Parathyroid adenoma (tissue), 2 donors: ENCODE results near the gene NR2C2.

ENCODE experiments used
- H2AFZ ChIP-seq: fragments of 300-600 bp; sonication (generic); one replicate; pipeline ENCODE4 v1.7.0; 2017; ENCODE audit warnings: antibody characterized with exemption, mild to moderate bottlenecking
- H3K27ac ChIP-seq: fragments of 300-600 bp; sonication (generic); one replicate; pipeline ENCODE4 v1.7.0; 2017
- H3K27me3 ChIP-seq: fragments of 300-600 bp; sonication (generic); one replicate; pipeline ENCODE4 v1.7.0; 2017; ENCODE audit warnings: low read length; ENCODE audit not compliant: control insufficient read depth, insufficient read depth
- H3K36me3 ChIP-seq: fragments of 300-600 bp; sonication (generic); one replicate; pipeline ENCODE4 v1.7.0; 2017; ENCODE audit warnings: low read length; ENCODE audit not compliant: control insufficient read depth, insufficient read depth
- H3K4me1 ChIP-seq: fragments of 300-600 bp; sonication (generic); one replicate; pipeline ENCODE4 v1.7.0; 2017; ENCODE audit warnings: control low read depth
- H3K4me2 ChIP-seq: fragments of 300-600 bp; sonication (generic); one replicate; pipeline ENCODE4 v1.7.0; 2017; ENCODE audit warnings: low read length
- H3K4me3 ChIP-seq: fragments of 300-600 bp; sonication (generic); one replicate; pipeline ENCODE4 v1.7.0; 2017; ENCODE audit warnings: low read depth, low read length
- H3K79me2 ChIP-seq: fragments of 300-600 bp; sonication (generic); one replicate; pipeline ENCODE4 v1.7.0; 2017; ENCODE audit warnings: control low read depth
- H3K9ac ChIP-seq: fragments of 300-600 bp; sonication (generic); one replicate; pipeline ENCODE4 v1.7.0; 2017; ENCODE audit warnings: mild to moderate bottlenecking
- H3K9me3 ChIP-seq: fragments of 300-600 bp; sonication (generic); one replicate; pipeline ENCODE4 v1.7.0; 2017; ENCODE audit warnings: low read length; ENCODE audit not compliant: control insufficient read depth
- CTCF ChIP-seq: fragments of 300-600 bp; sonication (generic); IDR thresholded peaks from one replicate; pipeline ENCODE4 v1.7.0; 2017; ENCODE audit warnings: antibody characterized with exemption, mild to moderate bottlenecking
- donor health status: primary hyperparathyroidism.

NR2C2 gene

GRCh38 chr3:15055019-15055557 lies 107.7 kb downstream of the NR2C2 start:
- H3K27ac ChIP-seq: no peak overlapping the region
- H3K4me2 ChIP-seq: no peak overlapping the region
- no peak for TF ChIP-seq CTCF
- peaks cover 21% of the 10 kb centered on the region for H3K79me2 ChIP-seq
- no peaks in the 10 kb centered on the region for H3K9me3 ChIP-seq
- H3K4me3 ChIP-seq: no peak overlapping the region
- H3K27me3 ChIP-seq: no peaks in the 10 kb centered on the region
- no peaks in the 10 kb centered on the region for H3K4me1 ChIP-seq
- H2AFZ ChIP-seq: no peak overlapping the region
- no peaks in the 10 kb centered on the region for H3K36me3 ChIP-seq
- H3K9ac ChIP-seq: no peak overlapping the region

- H3K27me3 ChIP-seq: no peaks in the 10 kb centered on the region
- H3K9ac ChIP-seq: no peak overlapping the region
- no peaks in the 10 kb centered on the region for H3K9me3 ChIP-seq
- no peak overlapping the region for H3K27ac ChIP-seq
- H3K4me3 ChIP-seq: no peak overlapping the region
- no peaks in the 10 kb centered on the region for H3K4me1 ChIP-seq
- H2AFZ ChIP-seq: no peak overlapping the region
- no peak for TF ChIP-seq CTCF
- no peak overlapping the region for H3K4me2 ChIP-seq
- H3K36me3 ChIP-seq: no peaks in the 10 kb centered on the region
- H3K79me2 ChIP-seq: peaks cover 21% of the 10 kb centered on the region
Observed at GRCh38 chr3:15056676-15057404, 109.5 kb downstream of the NR2C2 start.

GRCh38 chr3:15060029-15060428 lies 112.6 kb downstream of the NR2C2 start:
- Histone ChIP-seq H3K4me1 (peaks cover 9% of the 10 kb centered on the region), H3K4me3 (no peak overlapping the region), H3K4me2 (no peak overlapping the region), H2AFZ (no peak overlapping the region), H3K9me3 (no peaks in the 10 kb centered on the region), H3K27me3 (no peaks in the 10 kb centered on the region), H3K27ac (no peak overlapping the region), H3K36me3 (no peaks in the 10 kb centered on the region), H3K79me2 (peaks cover 43% of the 10 kb centered on the region), H3K9ac (no peak overlapping the region)
- no peak for TF ChIP-seq CTCF

GRCh38 chr3:15063238-15063637 lies 115.9 kb downstream of the NR2C2 start:
- Histone ChIP-seq H3K27ac (no peak overlapping the region), H3K4me3 (no peak overlapping the region), H3K36me3 (no peaks in the 10 kb centered on the region), H2AFZ (no peak overlapping the region), H3K79me2 (peaks cover 30% of the 10 kb centered on the region), H3K27me3 (no peaks in the 10 kb centered on the region), H3K4me1 (peaks cover 9% of the 10 kb centered on the region), H3K9me3 (no peaks in the 10 kb centered on the region), H3K9ac (no peak overlapping the region), H3K4me2 (peak overlapping the region; percentile 86)
- no peak for TF ChIP-seq CTCF
